HG03159 (cell line): Measurements from ENCODE around the gene TRIM17.

Source experiments
- ATAC-seq: cut with Tn5 transposase; IDR thresholded peaks from one replicate; pipeline ENCODE4 v1.9.1; 2021; ENCODE audit warnings: mild to moderate bottlenecking, moderate library complexity; ENCODE audit not compliant: unreplicated experiment

The TRIM17 gene

GRCh38 chr1:228416217-228416933, at the start of gene TRIM17:
Gene TRIM17, minus strand, starts transcription at chr1:228416861. Its CDS starts 1,789 bp downstream, at chr1:228415072.
- ATAC-seq = no peak

GRCh38 chr1:228465571-228466146, 49.0 kb upstream of the TRIM17 start:
- no peak for ATAC-seq

- ATAC-seq = no peak
Measured at GRCh38 chr1:228465141-228465540, 48.5 kb upstream of the TRIM17 start.

GRCh38 chr1:228464487-228464983, 47.9 kb upstream of the TRIM17 start:
- peak; percentile 80 for ATAC-seq

GRCh38 chr1:228463559-228464455, 47.1 kb upstream of the TRIM17 start:
- ATAC-seq = no peak

- no peak for ATAC-seq
Measured at GRCh38 chr1:228463009-228463558, 46.4 kb upstream of the TRIM17 start.

- ATAC-seq = no peak
Measured at GRCh38 chr1:228462560-228462959, 45.9 kb upstream of the TRIM17 start.

GRCh38 chr1:228460821-228461220, 44.2 kb upstream of the TRIM17 start:
- no peak for ATAC-seq

- no peak for ATAC-seq
Measured at GRCh38 chr1:228459091-228459993, 42.7 kb upstream of the TRIM17 start.

GRCh38 chr1:228457396-228458176, 40.9 kb upstream of the TRIM17 start:
- peak; percentile 79 for ATAC-seq

GRCh38 chr1:228457017-228457395, 40.3 kb upstream of the TRIM17 start:
- ATAC-seq = no peak

- ATAC-seq = no peak
Measured at GRCh38 chr1:228456252-228457016, 39.8 kb upstream of the TRIM17 start.

GRCh38 chr1:228455715-228456114, 39.1 kb upstream of the TRIM17 start:
- no peak for ATAC-seq

GRCh38 chr1:228454238-228454637, 37.6 kb upstream of the TRIM17 start:
- no peak for ATAC-seq

- ATAC-seq = no peak
Measured at GRCh38 chr1:228453614-228454013, 37.0 kb upstream of the TRIM17 start.

- ATAC-seq = no peak
Measured at GRCh38 chr1:228453022-228453560, 36.4 kb upstream of the TRIM17 start.

- ATAC-seq = no peak
Measured at GRCh38 chr1:228452194-228453021, 35.7 kb upstream of the TRIM17 start.
